CD4-positive, alpha-beta T cell treated with Interleukin-4 for 4 hours (primary cell): ENCODE data around the gene UBR4.

ENCODE experiments used
- DNase-seq: peaks from one replicate; pipeline ENCODE4 v3.0.0-alpha.2; 2020

The UBR4 gene

GRCh38 chr1:19087737-19088594 lies 122.1 kb downstream of the UBR4 start:
- no peak for DNase-seq

DNA sequence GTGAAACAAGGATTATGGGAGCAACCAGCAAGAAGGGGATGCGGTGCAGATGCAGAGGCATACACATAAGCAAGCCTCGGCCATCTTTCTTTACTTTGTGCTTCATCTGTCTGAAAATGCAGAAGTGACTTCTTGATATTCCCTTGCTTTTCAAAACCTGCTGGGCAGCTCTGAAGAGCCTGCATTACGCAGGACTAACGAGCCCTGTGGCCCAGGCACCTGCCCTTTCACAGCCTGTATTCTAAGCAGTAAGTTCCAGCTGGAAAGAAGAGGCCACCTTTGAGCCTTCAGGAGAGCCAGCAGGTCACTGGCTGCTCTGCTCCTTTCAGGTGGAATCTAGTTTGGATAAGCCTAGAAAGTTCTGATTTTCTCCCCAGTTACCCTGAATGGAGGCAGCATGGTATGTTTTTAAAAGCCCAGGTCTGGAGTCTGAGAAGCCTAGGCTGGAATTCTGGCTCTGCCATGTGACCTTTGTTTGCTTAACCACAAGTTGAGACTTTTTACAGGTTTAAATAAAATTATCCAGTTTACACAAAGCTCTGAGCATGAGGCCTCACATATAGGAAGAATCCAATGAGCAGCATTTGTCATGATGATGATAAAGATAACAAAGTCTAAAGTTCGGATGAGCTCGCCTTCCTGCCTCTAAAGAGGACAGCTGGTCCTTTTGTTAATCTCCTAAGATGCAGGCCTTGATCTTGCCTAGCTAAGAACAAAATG lies 122.9 kb downstream of the UBR4 start:
- no peak for DNase-seq

DNA sequence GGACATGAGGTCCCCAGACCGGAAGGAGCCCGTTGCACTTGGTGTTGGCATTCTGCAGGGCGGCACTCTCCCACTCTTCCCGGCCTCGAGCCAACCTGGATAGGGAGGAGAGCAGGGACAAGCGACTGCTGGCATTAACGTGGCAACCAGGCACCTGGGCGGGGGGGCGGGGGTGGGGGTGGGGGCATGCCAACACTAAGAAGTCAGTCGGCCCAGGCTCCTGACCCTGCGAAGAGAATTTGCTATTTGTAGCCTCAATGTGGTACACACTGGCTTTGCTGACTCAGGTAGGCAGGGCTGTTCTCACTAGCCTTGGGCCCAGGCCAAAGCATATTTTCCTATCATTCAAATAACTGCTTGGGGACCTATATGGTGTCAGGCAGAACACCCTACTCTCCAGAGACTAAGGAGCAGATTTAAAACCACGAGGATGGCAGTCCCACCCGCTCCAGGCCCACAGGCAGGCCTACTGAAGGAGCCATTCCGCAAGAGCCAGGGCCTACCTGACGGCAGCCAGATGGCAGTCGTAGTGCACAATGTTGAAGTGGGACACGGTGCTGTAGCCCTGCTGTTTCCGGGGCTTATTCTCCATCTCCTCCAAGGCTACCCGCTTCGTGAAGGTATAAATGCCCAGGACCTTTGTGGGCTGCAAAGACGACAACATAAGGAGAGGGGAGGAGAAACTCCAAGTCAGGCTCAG lies 123.7 kb downstream of the UBR4 start:
- DNase-seq: no peak

GRCh38 chr1:19084206-19084738 lies 125.8 kb downstream of the UBR4 start:
- no peak for DNase-seq

DNA sequence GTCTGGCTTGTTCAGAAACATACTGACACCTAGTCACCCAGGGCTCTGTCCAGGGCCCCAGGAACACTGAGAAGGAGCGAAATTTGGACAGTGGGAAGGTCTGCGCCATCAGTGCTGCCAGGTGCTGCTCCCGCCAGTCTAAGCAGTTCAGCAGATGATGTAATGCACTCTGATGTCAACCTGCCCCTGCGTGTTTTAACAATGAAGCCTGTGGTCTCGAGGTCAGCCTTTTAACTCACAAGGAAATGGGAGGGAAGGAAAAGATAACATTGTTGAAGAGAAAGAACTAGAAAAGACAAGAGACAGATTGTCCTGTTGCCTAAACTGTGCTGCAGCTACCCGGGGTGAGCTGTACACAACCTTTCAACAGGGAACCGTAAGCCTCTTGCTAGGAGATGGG lies 127.0 kb downstream of the UBR4 start:
- DNase-seq: no peak

- DNase-seq: no peak
Measured at GRCh38 chr1:19081218-19081893, 128.7 kb downstream of the UBR4 start.

- DNase-seq: no peak
Measured at GRCh38 chr1:19080721-19081120, 129.3 kb downstream of the UBR4 start.

DNA sequence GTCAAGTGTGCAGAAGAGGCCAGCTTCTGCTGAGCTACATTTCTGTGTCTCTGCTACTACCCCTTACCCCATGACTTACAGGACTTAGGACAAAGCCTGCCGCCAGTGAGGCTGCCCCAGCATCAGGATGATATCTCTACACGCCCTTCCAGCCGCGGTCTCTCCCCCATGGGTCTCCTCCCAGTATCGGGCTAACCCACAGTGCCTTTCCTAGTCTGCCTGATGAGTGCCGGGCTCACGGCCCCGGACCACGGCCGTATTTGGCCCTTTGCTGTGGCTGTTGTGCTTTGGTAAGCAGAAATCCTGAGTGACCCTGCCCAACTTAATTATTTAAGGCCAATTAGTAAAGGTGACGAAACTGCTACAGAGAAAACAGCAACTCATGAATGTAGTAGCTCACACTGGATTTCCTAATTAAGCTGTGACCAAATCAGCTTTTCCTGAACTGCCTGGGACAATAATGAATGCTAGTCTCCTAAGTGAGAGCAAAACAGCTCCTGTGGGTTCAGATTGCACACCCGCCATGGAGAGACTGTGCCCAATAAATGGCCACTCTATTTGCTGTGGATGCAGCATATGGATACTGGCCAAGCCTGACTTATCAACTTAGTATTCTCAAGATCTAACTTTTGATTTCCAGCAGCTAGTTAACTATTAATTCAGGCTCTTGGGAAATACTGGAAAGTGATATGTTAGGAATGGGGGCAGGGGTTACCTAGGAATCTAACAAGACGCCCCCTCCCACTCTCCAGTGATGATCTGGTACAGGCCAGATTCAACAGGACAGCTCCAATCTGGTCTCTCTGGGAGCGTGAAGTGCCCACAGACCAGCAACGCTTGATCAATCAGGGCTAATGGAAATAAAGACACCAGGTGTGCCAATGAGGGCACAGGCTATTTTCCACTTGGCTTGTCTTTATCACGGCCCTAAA lies 130.3 kb downstream of the UBR4 start:
- DNase-seq: no peak

DNA sequence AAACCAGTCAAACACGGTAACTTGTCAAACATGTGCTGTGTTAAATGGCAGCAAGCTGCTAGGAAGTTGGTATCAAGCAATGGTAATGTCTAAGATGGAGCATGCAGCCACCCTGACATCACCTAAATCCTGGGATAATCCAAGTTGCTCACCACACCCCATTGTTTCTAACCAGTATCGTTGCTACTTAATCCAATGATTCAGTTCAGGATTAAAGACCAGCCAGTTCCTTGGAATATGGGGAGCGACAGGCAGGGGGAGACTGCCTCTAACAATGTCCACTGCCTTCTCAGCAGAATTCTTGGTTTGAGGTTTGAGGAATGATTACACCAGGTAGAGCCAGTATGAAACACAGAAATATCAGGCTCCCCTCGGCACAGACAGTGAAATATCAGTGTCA lies 131.5 kb downstream of the UBR4 start:
- no peak for DNase-seq

- no peak for DNase-seq
Measured at GRCh38 chr1:19076841-19077616, 133.0 kb downstream of the UBR4 start.

DNA sequence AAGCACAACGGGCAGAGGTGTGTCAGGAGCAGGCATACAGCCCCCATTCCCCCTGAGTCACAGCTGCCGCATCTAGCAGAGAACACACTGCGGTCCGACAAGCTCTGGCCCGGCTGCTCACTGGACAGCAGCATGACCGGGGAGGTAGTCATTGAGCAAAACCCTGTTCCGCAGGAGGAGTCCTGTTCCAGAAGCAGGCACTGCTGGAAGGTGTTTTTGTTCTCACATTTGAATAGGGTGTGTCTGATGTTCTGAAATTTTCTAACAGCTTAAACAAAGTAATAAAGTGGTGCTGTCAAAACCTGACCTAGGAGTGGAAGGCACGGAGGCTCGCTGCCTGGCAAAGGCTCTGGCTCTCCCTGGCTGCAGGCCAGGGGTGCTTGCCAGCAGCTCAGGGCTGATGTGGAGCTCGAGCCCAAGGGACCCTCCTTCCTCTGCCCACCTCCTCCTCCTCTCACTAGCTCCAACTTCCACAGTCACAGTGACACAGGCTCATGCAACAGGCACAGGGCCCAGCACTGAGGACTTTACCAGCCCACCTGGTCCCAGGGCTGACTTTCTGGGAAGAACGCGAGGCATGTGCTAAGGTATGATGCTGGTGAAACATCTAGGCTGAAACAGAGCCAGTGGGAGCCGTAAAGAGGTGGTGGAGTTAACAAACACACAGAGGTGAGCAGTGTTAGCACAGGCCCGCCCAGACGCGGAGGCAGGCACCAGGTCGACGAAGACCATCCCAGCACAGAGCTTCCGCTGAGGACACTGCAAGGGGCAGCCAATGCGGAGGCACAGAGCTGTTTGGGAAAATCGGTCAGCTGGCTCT lies 135.0 kb downstream of the UBR4 start:
- DNase-seq: no peak

- peak; percentile 87 for DNase-seq
Measured at GRCh38 chr1:19074361-19074901, 135.6 kb downstream of the UBR4 start.

DNA sequence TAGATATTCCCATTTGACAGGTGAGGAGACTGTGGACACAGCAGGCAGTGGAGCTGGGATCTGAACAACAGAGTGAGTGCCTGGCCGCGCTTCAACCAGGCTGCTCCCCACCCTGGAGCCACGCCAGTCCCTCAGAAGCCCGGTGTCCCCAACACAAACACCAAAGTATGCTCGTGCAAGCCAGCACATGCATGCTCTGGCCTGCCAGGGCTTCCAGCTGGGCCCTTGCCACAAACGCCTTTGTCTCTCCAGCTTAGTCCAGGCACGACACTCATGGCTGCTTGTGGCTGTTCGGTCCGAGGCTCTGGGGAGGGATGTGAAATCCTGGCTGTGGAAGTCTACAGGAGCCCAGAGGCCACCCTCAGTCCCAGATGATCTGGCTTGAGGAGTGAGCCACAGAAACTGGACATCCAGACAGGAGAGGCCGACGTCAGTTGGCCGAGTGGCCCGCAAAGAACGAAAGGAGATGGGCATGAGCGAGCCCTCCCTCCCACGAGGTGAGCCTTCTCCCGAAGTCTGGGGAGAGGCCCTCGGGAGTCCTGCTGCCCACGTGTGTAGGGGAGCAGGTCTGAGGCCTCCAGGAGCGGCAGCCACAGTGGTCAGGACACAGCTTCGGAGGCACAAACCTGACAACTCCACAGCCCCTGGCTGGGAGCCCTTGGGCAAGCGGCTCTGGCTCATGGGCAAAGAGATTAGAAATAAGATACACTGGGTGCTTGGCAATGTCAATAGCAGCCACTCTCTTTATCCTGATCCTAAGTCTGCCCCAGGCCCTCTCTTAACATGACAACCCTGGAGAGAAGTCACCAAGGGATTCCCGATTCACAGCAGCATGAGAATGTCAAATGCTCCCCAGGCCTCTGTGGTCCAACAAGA lies 136.5 kb downstream of the UBR4 start:
- no peak for DNase-seq

- no peak for DNase-seq
Measured at GRCh38 chr1:19072285-19072981, 137.6 kb downstream of the UBR4 start.

- no peak for DNase-seq
Measured at GRCh38 chr1:19071674-19072281, 138.3 kb downstream of the UBR4 start.

DNA sequence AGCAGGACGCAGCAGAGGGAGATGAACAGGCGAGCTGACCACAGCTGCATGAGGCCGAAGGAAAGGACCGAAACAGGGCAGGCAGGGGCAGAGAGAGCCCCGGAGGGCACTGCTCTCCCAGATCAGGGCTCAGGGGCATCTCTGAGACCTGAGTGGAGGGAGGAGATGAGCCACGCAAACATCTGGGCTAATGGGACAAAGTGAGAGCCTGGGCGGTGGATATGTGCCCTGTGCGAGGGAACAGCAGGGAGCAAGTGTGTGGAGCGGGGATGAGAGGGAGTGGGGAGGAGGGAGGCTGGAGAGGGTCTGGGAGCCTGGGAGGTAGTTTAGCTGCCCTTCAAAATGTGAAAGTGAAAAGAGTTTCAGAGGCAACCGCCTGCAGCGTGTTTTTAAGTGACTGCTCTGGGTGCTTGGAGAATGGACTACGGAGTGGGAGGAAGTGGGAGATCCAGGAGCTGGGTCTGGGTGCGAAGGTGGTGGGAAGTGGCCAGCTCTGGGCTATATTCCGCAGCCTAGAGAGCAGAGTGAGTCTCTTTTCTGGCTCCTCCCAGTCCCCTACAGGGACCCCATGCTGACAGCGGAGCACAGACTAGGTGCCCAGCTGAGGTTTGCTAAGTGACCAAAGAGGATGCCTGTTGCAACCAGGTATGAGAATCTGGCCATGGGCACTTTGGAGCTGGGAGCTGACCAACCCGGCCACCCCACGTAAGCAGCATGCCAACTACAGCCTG lies 139.0 kb downstream of the UBR4 start:
- no peak for DNase-seq

DNA sequence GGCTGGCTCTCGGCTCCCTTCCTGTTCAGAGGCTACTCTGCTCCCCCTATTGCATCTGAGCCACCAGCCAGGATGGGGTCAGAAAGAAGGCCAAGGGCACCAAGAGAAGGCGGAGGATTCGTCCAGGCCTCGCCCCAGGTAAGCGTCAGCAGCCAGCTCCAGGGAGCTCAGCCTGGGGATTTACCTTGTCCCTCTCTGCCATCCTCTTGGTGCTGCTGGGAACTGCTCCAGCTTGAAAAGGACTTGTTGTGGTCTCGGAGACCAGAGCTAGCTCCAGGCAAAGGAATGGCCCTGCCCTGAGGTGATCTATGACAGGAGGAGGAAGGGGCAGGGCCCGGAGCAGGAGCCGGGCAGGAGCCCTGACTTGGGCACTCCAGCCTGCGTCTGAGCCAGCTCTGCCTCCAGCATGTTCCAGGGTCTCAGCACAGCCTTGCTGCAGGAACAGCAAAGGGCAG lies 139.8 kb downstream of the UBR4 start:
- DNase-seq: no peak
